ENCODE data around the gene SLC6A7. TPM values are rescaled to one million over a fixed set of nuclear protein-coding genes. Genes with fewer than 3 reads are reported as not detected.
A peak's percentile ranks its signal among the peaks of the same experiment; 100 is the strongest.

The SLC6A7 gene
- total RNA-seq, 1 donor from 2014 or later = not detected

DNA sequence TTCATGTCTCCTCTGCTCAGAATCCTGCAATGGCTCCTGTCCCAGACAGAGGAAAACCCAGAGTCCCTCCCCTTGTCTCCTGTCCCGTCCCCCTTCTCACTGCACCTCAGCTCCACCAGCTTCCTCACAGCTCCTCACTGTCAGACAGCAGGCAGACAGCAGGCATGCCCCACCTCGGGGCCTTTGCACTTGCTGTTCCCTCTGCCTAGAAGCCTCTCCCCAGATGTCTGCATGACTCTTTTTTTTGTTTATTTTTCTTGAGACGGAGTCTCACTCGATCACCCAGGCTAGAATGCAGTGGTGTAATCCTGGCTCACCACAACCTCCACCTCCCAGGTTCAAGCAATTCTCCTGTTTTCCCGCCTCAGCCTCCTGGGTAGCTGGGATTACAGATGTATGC is 8.8 kb upstream of the SLC6A7 start:
- Histone ChIP-seq H3K27me3 (no peaks in the 10 kb centered on the region), H3K9me3 (no peaks in the 10 kb centered on the region), H3K4me3 (no peak overlapping the region), H3K4me1 (peaks cover 18% of the 10 kb centered on the region), H3K36me3 (no peaks in the 10 kb centered on the region), H3K27ac (peak overlapping the region; percentile 71)
- ATAC-seq (peak; percentile 4), DNase-seq (no peak)
- intact Hi-C loops (cut with DNase I) = no loop called here
- TF ChIP-seq, protein P1, sequence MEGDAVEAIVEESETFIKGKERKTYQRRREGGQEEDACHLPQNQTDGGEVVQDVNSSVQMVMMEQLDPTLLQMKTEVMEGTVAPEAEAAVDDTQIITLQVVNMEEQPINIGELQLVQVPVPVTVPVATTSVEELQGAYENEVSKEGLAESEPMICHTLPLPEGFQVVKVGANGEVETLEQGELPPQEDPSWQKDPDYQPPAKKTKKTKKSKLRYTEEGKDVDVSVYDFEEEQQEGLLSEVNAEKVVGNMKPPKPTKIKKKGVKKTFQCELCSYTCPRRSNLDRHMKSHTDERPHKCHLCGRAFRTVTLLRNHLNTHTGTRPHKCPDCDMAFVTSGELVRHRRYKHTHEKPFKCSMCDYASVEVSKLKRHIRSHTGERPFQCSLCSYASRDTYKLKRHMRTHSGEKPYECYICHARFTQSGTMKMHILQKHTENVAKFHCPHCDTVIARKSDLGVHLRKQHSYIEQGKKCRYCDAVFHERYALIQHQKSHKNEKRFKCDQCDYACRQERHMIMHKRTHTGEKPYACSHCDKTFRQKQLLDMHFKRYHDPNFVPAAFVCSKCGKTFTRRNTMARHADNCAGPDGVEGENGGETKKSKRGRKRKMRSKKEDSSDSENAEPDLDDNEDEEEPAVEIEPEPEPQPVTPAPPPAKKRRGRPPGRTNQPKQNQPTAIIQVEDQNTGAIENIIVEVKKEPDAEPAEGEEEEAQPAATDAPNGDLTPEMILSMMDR (IDR thresholded peaks at IDR 0.05) = no peak

- peak overlapping the region; percentile 71 for H3K27ac ChIP-seq
- TF ChIP-seq, protein P1 (IDR thresholded peaks at IDR 0.05) = no peak
- ATAC-seq = no peak
- H3K4me3 ChIP-seq = no peak overlapping the region
- intact Hi-C loops (cut with DNase I) = no loop called here
- H3K36me3 ChIP-seq = no peaks in the 10 kb centered on the region
- H3K9me3 ChIP-seq = no peaks in the 10 kb centered on the region
- DNase-seq = no peak
- peaks cover 18% of the 10 kb centered on the region for H3K4me1 ChIP-seq
- H3K27me3 ChIP-seq = no peaks in the 10 kb centered on the region
Measured at GRCh38 chr5:150181766-150182545, 7.9 kb upstream of the SLC6A7 start.

DNA sequence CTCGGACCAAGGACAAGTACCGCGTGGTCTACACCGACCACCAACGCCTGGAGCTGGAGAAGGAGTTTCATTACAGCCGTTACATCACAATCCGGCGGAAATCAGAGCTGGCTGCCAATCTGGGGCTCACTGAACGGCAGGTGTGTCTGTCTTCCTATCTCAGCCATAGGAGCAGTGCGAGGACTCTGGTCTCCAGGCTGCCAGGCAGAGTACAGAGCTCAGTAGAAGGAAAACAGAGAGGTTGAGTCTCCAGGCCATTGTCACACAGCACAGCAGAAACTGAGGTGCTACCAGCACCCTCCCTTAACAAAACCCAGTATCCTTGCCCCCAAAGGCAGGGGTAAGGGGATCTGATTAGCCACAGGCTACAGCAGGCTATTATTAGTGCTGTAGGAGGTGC is 7.1 kb upstream of the SLC6A7 start:
- intact Hi-C loops (cut with DNase I) = no loop called here
- TF ChIP-seq, protein P1 (IDR thresholded peaks at IDR 0.05) = no peak
- Histone ChIP-seq H3K27me3 (no peaks in the 10 kb centered on the region), H3K4me1 (peaks cover 18% of the 10 kb centered on the region), H3K27ac (no peak overlapping the region), H3K4me3 (no peak overlapping the region), H3K36me3 (no peaks in the 10 kb centered on the region), H3K9me3 (no peaks in the 10 kb centered on the region)
- no peak for DNase-seq
- no peak for ATAC-seq

- no peak for ATAC-seq
- no peak for DNase-seq
- intact Hi-C loops (cut with DNase I) = no loop called here
- Histone ChIP-seq H3K36me3 (no peaks in the 10 kb centered on the region), H3K4me3 (no peak overlapping the region), H3K27me3 (no peaks in the 10 kb centered on the region), H3K27ac (no peak overlapping the region), H3K9me3 (no peaks in the 10 kb centered on the region), H3K4me1 (peaks cover 18% of the 10 kb centered on the region)
- TF ChIP-seq, protein P1 (IDR thresholded peaks at IDR 0.05) = no peak
Measured at GRCh38 chr5:150183436-150183835, 6.4 kb upstream of the SLC6A7 start.

DNA sequence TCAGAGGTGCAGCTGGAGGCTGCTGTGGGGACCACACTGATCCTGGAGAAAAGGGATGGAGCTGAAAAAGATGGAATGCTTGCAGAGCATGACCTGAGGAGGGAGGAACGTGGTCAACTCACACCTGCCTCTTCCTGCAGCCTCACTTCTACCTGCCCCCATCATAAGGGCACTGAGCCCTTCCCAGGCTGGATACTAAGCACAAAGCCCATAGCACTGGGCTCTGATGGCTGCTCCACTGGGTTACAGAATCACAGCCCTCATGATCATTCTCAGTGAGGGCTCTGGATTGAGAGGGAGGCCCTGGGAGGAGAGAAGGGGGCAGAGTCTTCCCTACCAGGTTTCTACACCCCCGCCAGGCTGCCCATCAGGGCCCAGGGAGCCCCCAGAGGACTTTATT is 5.9 kb upstream of the SLC6A7 start:
- Histone ChIP-seq H3K27ac (no peak overlapping the region), H3K4me1 (peaks cover 18% of the 10 kb centered on the region), H3K36me3 (no peaks in the 10 kb centered on the region), H3K27me3 (peaks cover 5% of the 10 kb centered on the region), H3K4me3 (no peak overlapping the region), H3K9me3 (no peaks in the 10 kb centered on the region)
- no peak for DNase-seq
- no peak for ATAC-seq
- intact Hi-C loops (cut with DNase I) = no loop called here
- TF ChIP-seq, protein P1 (IDR thresholded peaks at IDR 0.05) = no peak

Data from upper lobe of right lung (tissue), 1 donor.